GM23248 (cell line): ENCODE data around the gene ATP8A2. TPM values are rescaled to one million over a fixed set of nuclear protein-coding genes. Genes with fewer than 3 reads are reported as not detected.
"Not testable (repeated sequence)": the region's sequence is repeated elsewhere in the genome, so short reads cannot be mapped to it uniquely, and the experiment has no call there.

Experiments
- DNase-seq: peaks from one replicate; pipeline ENCODE4 v3.0.0-alpha.2; 2015
- H2AFZ ChIP-seq: fragments of 200-600 bp; sonication (generic); 2 replicates; pipeline ENCODE4 v1.6.1; 2016; ENCODE audit warnings: antibody characterized with exemption
- H3F3A ChIP-seq: fragments of 200-600 bp; sonication (generic); 2 replicates; pipeline ENCODE4 v1.6.1; 2016; ENCODE audit warnings: mild to moderate bottlenecking, antibody characterized with exemption, mixed run types; ENCODE audit not compliant: insufficient read depth
- H3K27ac ChIP-seq: fragments of 200-600 bp; sonication (generic); 2 replicates; pipeline ENCODE4 v1.5.1; 2016; ENCODE audit warnings: mild to moderate bottlenecking
- H3K27me3 ChIP-seq: fragments of 200-600 bp; sonication (generic); replicated peaks from 2 replicates; pipeline ENCODE4 v1.6.1; 2016; ENCODE audit warnings: mild to moderate bottlenecking; ENCODE audit not compliant: insufficient read depth
- H3K36me3 ChIP-seq: fragments of 200-600 bp; sonication (generic); 2 replicates; pipeline ENCODE4 v1.6.1; 2016; ENCODE audit warnings: low read depth, mild to moderate bottlenecking
- H3K4me1 ChIP-seq: fragments of 200-600 bp; sonication (generic); 2 replicates; pipeline ENCODE4 v1.6.1; 2016; ENCODE audit warnings: mild to moderate bottlenecking; ENCODE audit not compliant: insufficient read depth
- H3K4me2 ChIP-seq: fragments of 200-600 bp; sonication (generic); one replicate; pipeline ENCODE4 v1.6.1; 2016; ENCODE audit warnings: mild to moderate bottlenecking; ENCODE audit not compliant: unreplicated experiment
- H3K4me3 ChIP-seq: fragments of 200-600 bp; sonication (generic); 2 replicates; pipeline ENCODE4 v1.5.1; 2016; ENCODE audit warnings: mild to moderate bottlenecking
- H3K79me2 ChIP-seq: fragments of 200-600 bp; sonication (generic); 2 replicates; pipeline ENCODE4 v1.6.1; 2016; ENCODE audit warnings: mild to moderate bottlenecking; ENCODE audit not compliant: insufficient read depth
- H3K9ac ChIP-seq: fragments of 200-600 bp; sonication (generic); 2 replicates; pipeline ENCODE4 v1.6.1; 2016; ENCODE audit warnings: mild to moderate bottlenecking
- H3K9me2 ChIP-seq: fragments of 200-600 bp; sonication (generic); 2 replicates; pipeline ENCODE4 v1.6.1; 2016; ENCODE audit warnings: mixed run types, mild to moderate bottlenecking, moderate library complexity; ENCODE audit not compliant: insufficient read depth
- H3K9me3 ChIP-seq: fragments of 200-600 bp; sonication (generic); one replicate; pipeline ENCODE4 v1.6.1; 2017; ENCODE audit warnings: low read depth
- H4K20me1 ChIP-seq: fragments of 200-600 bp; sonication (generic); 2 replicates; pipeline ENCODE4 v1.6.0; 2016; ENCODE audit not compliant: insufficient read depth
- EZH2 ChIP-seq: fragments of 200-600 bp; sonication (generic); IDR thresholded peaks from 2 replicates; pipeline ENCODE4 v1.6.1; 2018; ENCODE audit warnings: antibody characterized with exemption, mild to moderate bottlenecking; ENCODE audit not compliant: insufficient read depth, poor library complexity, severe bottlenecking
- EZH2phosphoT487 ChIP-seq: fragments of 200-600 bp; sonication (generic); IDR thresholded peaks from 2 replicates; pipeline ENCODE4 v1.6.1; 2018; ENCODE audit warnings: antibody characterized with exemption, moderate library complexity, mild to moderate bottlenecking, low read depth; ENCODE audit not compliant: insufficient read depth
- WGBS, 2 experiments: methylation state at CpG; one replicate each; pipeline ENCODE4 v1.1.6; 2015 to 2017; ENCODE audit warnings: low lambda C conversion rate in 2 of 2, low coverage in 1 of 2; ENCODE audit errors: missing lambda C conversion rate in 2 of 2; 5-methylcytosine and 5-hydroxymethylcytosine counted together
- in situ Hi-C: fragments of 300-500 bp; cut with MboI; formaldehyde crosslinking; loops from 2 replicates; pipeline ENCODE4 v1.15.0; 2020
- polyA plus RNA-seq: library from polyadenylated mRNA; unstranded; fragments of >200 nt; fragmentation: Nextera tagmentation; extraction: Ambion mirVana; gene quantifications from 2 replicates; pipeline ENCODE4 v1.2.1, GENCODE V29; 2016
- total RNA-seq: library from RNA; depleted of rRNA; stranded (reverse); fragments of >200 nt; shearing (Covaris generic); gene quantifications from 2 replicates; pipeline ENCODE4 v1.2.3, GENCODE V29; 2014

The ATP8A2 gene
- total and polyA plus RNA-seq, 2 experiments from 2014 or later, result under 0.01 to 0.05 TPM

- no peak overlapping the region for H3K4me2 ChIP-seq
- 5 to 8% methylated on average over 7 of the region's 7 CpGs for WGBS, 2 experiments
- no peak overlapping the region for H3K27ac ChIP-seq
- no peaks in the 10 kb centered on the region for H3K4me1 ChIP-seq
- TF ChIP-seq EZH2, result no peak
- TF ChIP-seq EZH2phosphoT487, result no peak
- no peaks in the 10 kb centered on the region for H3K79me2 ChIP-seq
- no peaks in the 10 kb centered on the region for H3K9me3 ChIP-seq
- no peaks in the 10 kb centered on the region for H3K36me3 ChIP-seq
- no peaks in the 10 kb centered on the region for H3K27me3 ChIP-seq
- no peak overlapping the region for H3K4me3 ChIP-seq
- no peaks in the 10 kb centered on the region for H3F3A ChIP-seq
- no peak for DNase-seq
- no peaks in the 10 kb centered on the region for H4K20me1 ChIP-seq
- in situ Hi-C loops, result no loop called here
- no peak overlapping the region for H2AFZ ChIP-seq
- no peaks in the 10 kb centered on the region for H3K9me2 ChIP-seq
- H3K9ac ChIP-seq, result no peak overlapping the region
These were observed 573.8 kb downstream of the ATP8A2 start for GRCh38 chr13:25945596-25945995.

DNA sequence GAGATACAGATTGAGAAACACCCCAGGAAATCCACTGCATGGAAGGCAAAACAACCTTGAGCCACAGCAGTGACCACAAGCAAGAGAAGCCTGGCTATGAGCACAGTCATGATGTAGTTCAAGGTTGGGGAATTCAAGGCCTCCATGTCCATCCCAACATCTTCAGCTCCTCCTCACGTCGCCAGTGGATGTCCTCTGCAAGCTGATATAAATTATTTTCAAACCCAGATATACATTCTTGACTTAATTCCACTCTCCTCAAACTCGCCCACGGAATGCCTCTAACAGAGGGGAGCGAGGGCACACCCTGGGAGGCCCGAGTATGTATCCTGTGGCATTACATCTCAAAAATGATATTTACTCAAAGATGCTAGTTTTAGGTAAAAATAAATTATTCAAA is 574.5 kb downstream of the ATP8A2 start:
- Histone ChIP-seq H3K79me2 (no peaks in the 10 kb centered on the region), H3K27ac (no peak overlapping the region), H3K4me1 (no peaks in the 10 kb centered on the region), H3K9ac (no peak overlapping the region), H4K20me1 (no peaks in the 10 kb centered on the region), H3K36me3 (no peaks in the 10 kb centered on the region), H3K4me2 (no peak overlapping the region), H3K4me3 (no peak overlapping the region), H3K27me3 (no peaks in the 10 kb centered on the region), H3F3A (no peaks in the 10 kb centered on the region), H3K9me2 (no peaks in the 10 kb centered on the region), H2AFZ (no peak overlapping the region), H3K9me3 (no peaks in the 10 kb centered on the region)
- WGBS, 2 experiments, result 24 to 25% methylated on average over 6 of the region's 6 CpGs
- in situ Hi-C loops, result no loop called here
- TF ChIP-seq EZH2phosphoT487 (no peak), EZH2 (no peak)
- DNase-seq, result no peak

DNA sequence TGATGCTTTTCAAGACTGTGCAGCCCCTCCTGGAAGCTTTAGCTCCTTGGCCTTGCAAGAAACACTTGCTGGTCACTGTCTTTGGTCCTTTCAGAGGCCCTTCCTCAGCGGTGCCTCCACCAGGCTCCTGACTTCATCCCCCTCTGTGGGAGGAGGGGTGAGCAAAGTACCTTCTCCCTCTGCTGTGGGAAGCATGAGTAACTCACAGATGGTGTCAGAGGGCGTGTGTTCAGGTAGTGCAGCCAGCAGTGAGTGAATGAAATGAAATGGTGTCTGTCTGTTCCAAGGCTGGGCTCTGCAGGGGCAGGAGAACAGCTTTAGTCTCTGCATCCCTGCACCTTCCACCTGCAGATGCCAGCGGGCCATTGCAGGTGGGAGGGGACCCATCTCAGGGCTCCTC is 577.1 kb downstream of the ATP8A2 start:
- H3K27me3 ChIP-seq, result no peaks in the 10 kb centered on the region; the same call in 1 of the 2 replicates
- WGBS, 2 experiments, result 29 to 34% methylated on average over 3 of the region's 3 CpGs
- no peaks in the 10 kb centered on the region for H3K9me3 ChIP-seq
- H3K9me2 ChIP-seq, result no peaks in the 10 kb centered on the region
- no peak overlapping the region for H3K9ac ChIP-seq
- no peak overlapping the region for H3K4me2 ChIP-seq
- no peak overlapping the region for H3K27ac ChIP-seq
- no peak for DNase-seq
- no peaks in the 10 kb centered on the region for H4K20me1 ChIP-seq
- in situ Hi-C loops, result no loop called here
- H3F3A ChIP-seq, result no peaks in the 10 kb centered on the region
- no peak overlapping the region for H2AFZ ChIP-seq
- no peak overlapping the region for H3K4me3 ChIP-seq
- H3K4me1 ChIP-seq, result no peaks in the 10 kb centered on the region
- H3K36me3 ChIP-seq, result no peaks in the 10 kb centered on the region
- no peak for TF ChIP-seq EZH2
- TF ChIP-seq EZH2phosphoT487, result no peak
- no peaks in the 10 kb centered on the region for H3K79me2 ChIP-seq

DNA sequence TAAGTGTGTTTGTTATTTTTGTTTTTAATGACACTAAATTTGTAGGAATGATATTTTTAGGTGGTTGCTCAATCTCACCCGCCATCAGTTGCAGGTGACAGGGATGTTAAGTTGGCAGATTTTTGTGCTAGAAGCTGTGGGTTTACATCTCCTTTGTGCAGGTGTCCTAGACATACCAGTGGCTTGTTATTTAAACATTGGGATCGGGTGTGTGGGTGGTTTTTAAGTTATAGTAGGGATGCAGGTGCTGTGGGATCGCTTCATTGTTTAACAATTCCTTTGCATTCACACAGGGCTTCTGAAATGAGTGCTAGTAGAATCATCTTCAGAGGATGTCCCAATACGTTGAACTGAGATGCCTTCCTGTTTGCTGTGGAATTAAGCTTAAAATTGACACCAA is 580.1 kb downstream of the ATP8A2 start:
- H3K79me2 ChIP-seq, result no peaks in the 10 kb centered on the region
- DNase-seq, result no peak
- no peaks in the 10 kb centered on the region for H3F3A ChIP-seq
- H3K27ac ChIP-seq, result no peak overlapping the region
- no peaks in the 10 kb centered on the region for H3K4me1 ChIP-seq
- WGBS, 2 experiments, result 9 to 11% methylated on average over 4 of the region's 4 CpGs
- H3K9me2 ChIP-seq, result no peaks in the 10 kb centered on the region
- no peaks in the 10 kb centered on the region; the same call in 1 of the 2 replicates for H3K27me3 ChIP-seq
- no peaks in the 10 kb centered on the region for H3K9me3 ChIP-seq
- no peak overlapping the region for H3K9ac ChIP-seq
- H3K36me3 ChIP-seq, result no peaks in the 10 kb centered on the region
- in situ Hi-C loops, result no loop called here
- no peak overlapping the region for H3K4me3 ChIP-seq
- no peak overlapping the region for H3K4me2 ChIP-seq
- TF ChIP-seq EZH2phosphoT487 (no peak), EZH2 (no peak)
- no peak overlapping the region for H2AFZ ChIP-seq
- no peaks in the 10 kb centered on the region for H4K20me1 ChIP-seq

GRCh38 chr13:25954080-25954479 is 582.3 kb downstream of the ATP8A2 start:
- in situ Hi-C loops, H3K4me1 ChIP-seq, H3K9me2 ChIP-seq, H3K36me3 ChIP-seq, H3K4me3 ChIP-seq, H3F3A ChIP-seq, H3K27ac ChIP-seq, H3K9me3 ChIP-seq, H4K20me1 ChIP-seq, H3K4me2 ChIP-seq, H3K27me3 ChIP-seq, H3K9ac ChIP-seq, H3K79me2 ChIP-seq, H2AFZ ChIP-seq, DNase-seq: not testable (repeated sequence)
- 14 to 20% methylated on average over 5 of the region's 5 CpGs for WGBS, 2 experiments

- H3K27me3 ChIP-seq, H3K79me2 ChIP-seq, H3K27ac ChIP-seq, H2AFZ ChIP-seq, DNase-seq, H3K4me1 ChIP-seq, in situ Hi-C loops, H3K36me3 ChIP-seq, H4K20me1 ChIP-seq, H3K9ac ChIP-seq, H3K4me3 ChIP-seq, H3K9me2 ChIP-seq, H3K4me2 ChIP-seq, H3K9me3 ChIP-seq, H3F3A ChIP-seq: not testable (repeated sequence)
- 4 to 7% methylated on average over 1 of the region's 1 CpG for WGBS, 2 experiments
These were observed 583.2 kb downstream of the ATP8A2 start for GRCh38 chr13:25954943-25955342.
